AG04449 (cell line): Measurements from ENCODE around the gene PSMG4.

Experiments used
- CTCF ChIA-PET: fragments of 350-600 bp; formaldehyde crosslinking; extraction: SDS; loops from one replicate; lab custom pipeline; 2021; ENCODE audit warnings: antibody characterized with exemption; lab: Yijun Ruan, JAX
- POLR2A ChIA-PET: fragments of 400-600, 350-600 bp; formaldehyde crosslinking; extraction: SDS; loops from one replicate; lab custom pipeline; 2020; ENCODE audit warnings: antibody characterized with exemption, inconsistent platforms; lab: Yijun Ruan, JAX
- DNase-seq: peaks from one replicate; pipeline ENCODE4 v3.0.0-alpha.2; 2010; ENCODE audit warnings: low read depth, low spot score
- H3K4me3 ChIP-seq: 2 replicates; pipeline ENCODE4 v1.5.1; 2011; ENCODE audit warnings: low read depth, mild to moderate bottlenecking, control low read depth, low read length
- TF ChIP-seq, protein P1 (sequence below): IDR thresholded peaks from one replicate; pipeline ENCODE4 v1.5.1; 2011; ENCODE audit warnings: mild to moderate bottlenecking, moderate library complexity, low read length, control low read depth, inconsistent platforms; ENCODE audit not compliant: insufficient read depth; ENCODE audit errors: missing control alignments

The PSMG4 gene

DNA sequence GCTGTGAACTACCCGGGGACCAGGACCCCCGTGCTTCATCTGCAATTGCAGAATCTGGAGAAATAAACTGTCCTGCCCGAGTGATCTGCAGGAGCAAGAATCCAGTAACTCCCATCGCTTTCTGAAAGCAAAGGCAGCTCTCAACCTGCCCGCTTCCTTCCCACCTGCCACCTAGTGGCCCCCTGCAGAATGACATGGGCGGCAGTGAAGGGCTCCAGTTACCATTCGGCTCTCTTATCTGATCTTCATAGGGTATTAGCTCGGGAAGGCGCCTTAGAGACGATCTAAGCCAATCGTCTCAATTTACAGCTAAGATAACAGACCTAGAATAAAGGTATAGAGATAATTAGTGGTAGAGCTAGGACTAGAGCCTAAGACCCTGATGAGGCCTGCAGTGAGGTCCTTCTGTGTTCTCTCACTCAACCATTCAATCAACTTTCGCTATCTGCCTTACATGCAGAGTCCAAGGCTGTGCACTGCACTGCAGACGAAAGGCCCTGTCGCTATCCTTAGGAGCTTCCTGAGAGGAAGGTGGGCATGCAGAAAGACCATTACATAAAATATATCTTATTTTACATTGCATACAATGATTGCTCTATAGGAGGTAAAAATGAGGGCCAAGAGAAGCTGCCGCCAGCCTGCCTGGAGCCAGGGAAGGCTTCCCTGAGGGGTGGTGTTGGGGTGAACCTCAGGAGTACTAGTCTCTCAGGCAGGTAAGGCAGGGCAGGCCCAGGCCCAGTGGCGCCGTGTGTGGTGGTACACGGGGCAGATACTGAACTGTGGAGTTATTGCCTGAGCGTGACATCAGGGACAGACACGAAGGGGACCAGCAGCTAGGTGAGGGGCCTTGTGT, 7.1 kb upstream of the PSMG4 start:
- no peak overlapping the region for H3K4me3 ChIP-seq
- no peak for DNase-seq
- ChIA-PET POLR2A (interaction anchor here (0.7 to 2.5 kb wide), 4 partner anchors 20 to 94 kb away, joined by 3 to 25 read pairs (median 4); partner anchors contain the start of gene TUBB2A), CTCF (interaction anchor here (0.6 to 13.3 kb wide), 47 partner anchors 9 to 752 kb away, joined by 3 to 221 read pairs (median 4); partner anchors contain the start of genes BPHL, NQO2 and TUBB2A)
- TF ChIP-seq, protein P1, sequence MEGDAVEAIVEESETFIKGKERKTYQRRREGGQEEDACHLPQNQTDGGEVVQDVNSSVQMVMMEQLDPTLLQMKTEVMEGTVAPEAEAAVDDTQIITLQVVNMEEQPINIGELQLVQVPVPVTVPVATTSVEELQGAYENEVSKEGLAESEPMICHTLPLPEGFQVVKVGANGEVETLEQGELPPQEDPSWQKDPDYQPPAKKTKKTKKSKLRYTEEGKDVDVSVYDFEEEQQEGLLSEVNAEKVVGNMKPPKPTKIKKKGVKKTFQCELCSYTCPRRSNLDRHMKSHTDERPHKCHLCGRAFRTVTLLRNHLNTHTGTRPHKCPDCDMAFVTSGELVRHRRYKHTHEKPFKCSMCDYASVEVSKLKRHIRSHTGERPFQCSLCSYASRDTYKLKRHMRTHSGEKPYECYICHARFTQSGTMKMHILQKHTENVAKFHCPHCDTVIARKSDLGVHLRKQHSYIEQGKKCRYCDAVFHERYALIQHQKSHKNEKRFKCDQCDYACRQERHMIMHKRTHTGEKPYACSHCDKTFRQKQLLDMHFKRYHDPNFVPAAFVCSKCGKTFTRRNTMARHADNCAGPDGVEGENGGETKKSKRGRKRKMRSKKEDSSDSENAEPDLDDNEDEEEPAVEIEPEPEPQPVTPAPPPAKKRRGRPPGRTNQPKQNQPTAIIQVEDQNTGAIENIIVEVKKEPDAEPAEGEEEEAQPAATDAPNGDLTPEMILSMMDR = peak; percentile 96

DNA sequence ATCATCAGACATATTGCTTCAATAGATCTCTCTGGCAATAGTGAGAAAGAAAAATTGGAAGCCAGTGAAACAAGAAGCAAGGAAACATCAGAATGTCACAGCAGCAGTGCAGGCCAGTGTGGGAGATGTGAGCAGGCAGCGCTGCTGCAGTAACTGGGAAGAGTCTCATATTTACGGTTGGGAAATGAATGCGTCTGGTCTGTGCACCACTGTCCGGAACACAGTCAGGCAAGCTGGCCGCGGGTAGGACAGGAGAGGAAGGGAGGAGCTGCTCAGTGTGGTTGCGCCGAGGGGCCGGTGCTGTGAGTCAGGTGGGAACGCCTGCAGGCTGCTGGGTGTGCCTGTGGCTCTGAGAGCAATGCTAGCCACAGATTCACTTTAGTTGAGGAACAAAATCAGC, 6.4 kb upstream of the PSMG4 start:
- POLR2A ChIA-PET = interaction anchor here (2.1 to 2.5 kb wide), 2 partner anchors 90 to 94 kb away, joined by 6 to 25 read pairs; partner anchors contain the start of gene TUBB2A
- CTCF ChIA-PET = interaction anchor here (0.9 to 13.3 kb wide), 29 partner anchors 11 to 751 kb away, joined by 3 to 221 read pairs (median 5); partner anchors contain the start of genes BPHL and TUBB2A
- TF ChIP-seq, protein P1 = no peak
- no peak overlapping the region for H3K4me3 ChIP-seq
- DNase-seq = no peak

DNA sequence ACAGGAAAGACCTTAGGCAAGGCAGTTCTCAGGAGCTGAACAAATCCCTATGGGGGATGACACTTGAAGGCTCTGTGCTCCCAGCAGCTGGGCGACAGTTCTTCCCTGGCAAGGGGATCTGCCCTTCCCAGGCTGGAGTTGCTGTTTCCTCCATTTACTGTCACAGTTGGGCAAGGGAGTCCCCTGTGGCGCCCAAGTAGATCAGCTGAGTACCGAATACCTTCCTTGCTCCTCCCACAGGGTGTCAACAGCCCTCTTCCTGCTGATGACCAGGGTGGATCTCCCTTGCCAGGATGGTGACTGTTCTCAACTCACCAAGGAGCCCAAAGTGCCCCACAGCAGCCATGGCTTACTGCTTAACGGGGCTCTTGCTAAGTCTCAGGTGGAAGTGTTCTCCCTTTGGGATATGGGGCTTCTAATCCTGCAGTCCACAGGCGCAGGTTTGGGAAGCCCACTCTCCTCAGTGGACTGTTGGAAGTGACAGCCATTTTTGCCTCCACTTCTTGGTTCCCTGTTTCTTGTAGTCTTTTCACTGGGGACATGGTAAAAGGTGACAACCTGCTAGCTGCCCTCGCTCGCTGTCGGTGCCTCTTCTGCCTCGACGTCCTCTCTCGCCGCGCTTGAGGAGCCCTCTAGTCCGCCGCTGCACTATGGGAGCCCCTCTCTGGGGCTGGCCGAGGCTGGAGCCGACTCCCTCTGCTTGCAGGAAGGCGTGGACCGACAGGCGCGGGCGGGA, 5.7 kb upstream of the PSMG4 start:
- no peak overlapping the region for H3K4me3 ChIP-seq
- CTCF ChIA-PET = interaction anchor here (1.6 to 13.3 kb wide), 12 partner anchors 11 to 480 kb away, joined by 4 to 221 read pairs (median 18); partner anchors contain the start of genes BPHL and TUBB2A
- no peak for DNase-seq
- POLR2A ChIA-PET = no interaction called here
- TF ChIP-seq, protein P1 = no peak

DNA sequence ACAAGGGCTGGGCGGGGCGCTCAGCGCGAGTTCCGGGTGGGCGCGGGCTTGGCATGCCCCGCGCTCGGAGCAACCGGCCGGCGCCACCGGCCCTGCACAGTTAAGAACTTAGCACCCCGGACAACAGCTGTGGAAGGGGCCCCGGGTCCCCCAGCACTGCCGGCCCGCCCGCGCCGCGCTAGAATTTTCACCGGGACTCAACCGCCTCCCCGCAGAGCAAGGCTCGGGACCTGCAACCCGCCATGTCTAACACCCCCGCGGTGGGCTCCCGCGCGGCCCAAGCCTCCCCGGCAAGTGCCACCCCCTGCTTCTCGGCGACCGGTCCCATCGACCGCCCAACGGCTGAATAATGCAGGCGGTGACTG, 5.2 kb upstream of the PSMG4 start:
- CTCF ChIA-PET = interaction anchor here (1.2 to 13.3 kb wide), 4 partner anchors 96 to 133 kb away, joined by 3 to 221 read pairs (median 48); partner anchors contain the start of genes BPHL and TUBB2A
- no peak overlapping the region for H3K4me3 ChIP-seq
- TF ChIP-seq, protein P1 = no peak
- no peak for DNase-seq
- POLR2A ChIA-PET = interaction anchor here (1.7 kb wide), 1 partner anchor 96 kb away, joined by 7 read pairs; the partner anchor contains the start of gene TUBB2A

DNA sequence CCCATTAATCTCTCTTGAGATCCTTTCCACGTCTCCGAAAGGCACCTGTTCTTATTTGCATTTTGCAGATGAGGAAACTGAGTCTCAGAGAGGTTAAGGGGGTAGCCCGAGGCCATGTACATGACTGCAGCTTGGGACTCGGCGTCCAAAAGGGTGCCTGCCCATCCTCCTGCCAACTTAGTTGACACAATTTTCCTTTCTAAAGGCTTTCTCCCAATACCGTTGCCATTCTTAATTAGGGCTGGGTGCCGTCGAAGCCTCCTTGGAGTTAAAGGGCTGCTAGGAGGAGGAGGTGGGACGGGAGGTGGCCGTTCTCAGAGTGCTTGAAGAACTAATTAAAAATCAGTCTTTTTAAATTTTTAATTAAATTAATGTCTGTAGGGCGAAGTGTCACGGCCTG, 546 bp upstream of the PSMG4 start:
- H3K4me3 ChIP-seq = peak overlapping the region; percentile 97
- ChIA-PET POLR2A (interaction anchor here (0.6 to 3.3 kb wide), 9 partner anchors 9 to 491 kb away, joined by 3 to 18 read pairs (median 3); partner anchors contain the start of gene TUBB2A), CTCF (interaction anchor here (1.0 to 2.9 kb wide), 6 partner anchors 10 to 137 kb away, joined by 3 to 25 read pairs (median 6); no protein-coding TSS in a partner anchor)
- no peak for DNase-seq
- TF ChIP-seq, protein P1 = no peak
